Activated CD4-positive, alpha-beta T cell treated with anti-CD3 and anti-CD28 coated beads, Interleukin-2, amount 10 ng/mL, durations not matched to agents 24 days and 14 days (primary cell): ENCODE measurements around the gene UTY. TPM values are rescaled to one million over a fixed set of nuclear protein-coding genes. Genes with fewer than 3 reads are reported as not detected.

Source experiments
- DNase-seq: peaks from one replicate; pipeline ENCODE4 v3.0.0; 2022
- H3K27ac Mint-ChIP-seq: one replicate; pipeline ENCODE4 v1.8.0; 2022; ENCODE audit warnings: mild to moderate bottlenecking, mixed read lengths
- H3K27me3 Mint-ChIP-seq: one replicate; pipeline ENCODE4 v1.8.0; 2022; ENCODE audit warnings: mixed read lengths
- H3K36me3 Mint-ChIP-seq: one replicate; pipeline ENCODE4 v1.8.0; 2022; ENCODE audit warnings: low read depth, mild to moderate bottlenecking, mixed read lengths
- H3K4me1 Mint-ChIP-seq: one replicate; pipeline ENCODE4 v1.8.0; 2021; ENCODE audit warnings: mixed read lengths
- H3K4me3 Mint-ChIP-seq: one replicate; pipeline ENCODE4 v1.8.0; 2022; ENCODE audit warnings: mild to moderate bottlenecking, moderate library complexity, mixed read lengths
- H3K9me3 Mint-ChIP-seq: one replicate; pipeline ENCODE4 v1.8.0; 2021; ENCODE audit warnings: mixed read lengths
- intact Hi-C: fragments of 100-400 bp; cut with micrococcal nuclease; formaldehyde crosslinking; loops from one replicate; pipeline ENCODE4 v1.15.1; 2023
- total RNA-seq: library from RNA; stranded (reverse); gene quantifications from 2 replicates; pipeline ENCODE4 v1.2.3, GENCODE V29; 2022

Gene UTY
- total RNA-seq, 1 donor from 2014 or later, result 22.6 TPM

DNA sequence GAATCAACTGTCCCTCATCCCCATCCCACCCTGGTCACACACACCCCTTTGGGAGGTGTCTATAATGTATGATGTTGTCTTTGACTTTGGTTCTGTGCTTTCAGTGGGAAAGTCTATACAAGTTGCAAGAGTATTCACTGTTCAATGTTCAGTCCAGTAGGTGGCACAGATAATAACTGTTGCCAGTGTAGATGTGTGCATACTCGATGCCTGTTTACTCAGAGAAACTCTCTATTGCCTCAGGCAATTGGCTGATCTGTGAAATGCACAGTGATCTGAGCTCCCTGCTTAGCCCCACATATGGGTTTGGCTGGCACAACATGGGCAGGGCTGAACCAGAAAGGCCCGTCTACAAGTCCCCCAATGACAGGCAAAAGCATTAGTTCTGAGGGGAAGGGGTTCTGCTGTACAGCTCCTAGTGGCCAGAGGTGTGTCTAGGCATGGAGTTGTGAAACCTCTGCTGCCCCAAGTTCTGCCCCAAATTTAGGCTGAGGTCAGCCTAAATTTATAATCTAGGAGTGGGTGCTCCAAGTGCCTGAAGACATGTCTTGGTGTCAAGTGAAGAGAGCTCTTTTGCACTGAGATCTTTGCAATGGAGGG lies 252.4 kb downstream of the UTY start:
- Mint-ChIP-seq H3K27ac (no peak overlapping the region), H3K27me3 (no peaks in the 10 kb centered on the region), H3K36me3 (no peaks in the 10 kb centered on the region), H3K9me3 (no peaks in the 10 kb centered on the region), H3K4me3 (no peak overlapping the region), H3K4me1 (peaks cover 5% of the 10 kb centered on the region)
- no peak for DNase-seq
- intact Hi-C loops, result no loop called here

DNA sequence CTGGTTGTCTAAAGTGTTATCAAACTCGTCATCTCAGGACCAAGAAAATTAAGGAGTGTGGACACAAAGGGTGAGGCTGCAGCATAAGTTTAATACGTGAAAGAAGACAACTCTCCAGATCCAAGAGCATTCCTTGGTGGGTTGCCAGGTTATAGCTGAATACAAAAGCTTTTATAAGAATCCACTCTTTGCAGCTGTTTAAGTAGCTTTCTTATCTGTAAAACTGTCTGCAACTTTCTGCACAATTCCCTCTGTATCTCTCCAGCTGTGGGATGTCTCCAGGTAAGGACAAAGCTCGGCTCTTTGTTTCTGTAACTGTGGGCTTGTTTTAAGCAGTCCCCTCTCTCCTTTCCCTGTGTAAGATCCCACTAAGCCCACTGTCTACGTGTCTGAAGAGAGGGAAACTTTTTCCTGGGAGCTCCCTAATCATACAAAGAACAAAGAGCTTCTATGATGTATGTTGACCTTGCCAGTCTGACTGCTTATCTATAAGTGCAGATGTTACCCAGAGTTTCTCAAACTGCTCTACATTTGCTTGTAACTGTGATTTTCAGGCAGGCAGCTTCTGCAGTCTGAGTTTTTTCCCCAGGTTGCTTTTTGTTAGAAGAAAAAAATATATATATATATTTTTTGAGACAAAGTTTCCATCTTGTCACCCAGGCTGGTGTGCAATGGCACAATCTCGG lies 268.7 kb downstream of the UTY start:
- Mint-ChIP-seq H3K36me3 (no peaks in the 10 kb centered on the region), H3K27ac (no peak overlapping the region)

DNA sequence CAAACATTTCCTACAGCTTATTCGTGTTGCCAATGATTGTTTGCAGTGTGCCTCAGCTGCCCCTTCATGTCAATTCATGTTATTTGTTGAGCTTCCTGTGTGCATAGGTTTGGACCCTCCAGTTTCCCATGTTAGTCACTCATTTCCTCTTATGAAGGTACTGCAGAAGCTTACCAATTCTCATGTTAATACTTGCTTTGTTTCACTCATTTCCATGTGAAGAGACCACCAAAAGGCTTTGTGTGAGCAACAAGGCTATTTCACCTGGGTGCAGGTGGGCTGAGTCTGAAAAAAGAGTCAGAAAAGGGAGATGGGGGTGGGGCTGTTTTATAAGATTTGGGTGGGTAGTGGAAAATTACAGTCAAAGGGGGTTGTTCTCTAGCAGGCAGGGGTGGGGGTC lies 274.6 kb downstream of the UTY start:
- Mint-ChIP-seq H3K4me3 (no peak overlapping the region), H3K4me1 (peaks cover 3% of the 10 kb centered on the region), H3K9me3 (no peaks in the 10 kb centered on the region), H3K27me3 (no peaks in the 10 kb centered on the region), H3K27ac (no peak overlapping the region), H3K36me3 (no peaks in the 10 kb centered on the region)
- intact Hi-C loops, result no loop called here
- DNase-seq, result no peak

More for the DNA sequence above, 268.7 kb downstream of the UTY start:
- no peak for DNase-seq
- Mint-ChIP-seq H3K9me3 (no peaks in the 10 kb centered on the region), H3K27me3 (no peaks in the 10 kb centered on the region), H3K4me3 (no peak overlapping the region), H3K4me1 (no peaks in the 10 kb centered on the region)
- intact Hi-C loops, result no loop called here

Other genes with a start within 250 kb of the UTY start
- 0.85 and 1.3 TPM in 2 replicates for gene TMSB4Y, start 223.9 kb upstream of the UTY start, total RNA-seq